SJCRH30 (cell line): ENCODE data around the gene PLEKHA5. TPM values are rescaled to one million over a fixed set of nuclear protein-coding genes. Genes with fewer than 3 reads are reported as not detected.

Experiments
- DNase-seq, 2 experiments: peaks; one replicate each; pipeline ENCODE4 v3.0.0-alpha.2; 2015 to 2020
- H3K27ac ChIP-seq: fragments of 250-450 bp; sonication (Bioruptor Pico); 2 replicates; pipeline ENCODE4 v1.5.1; 2020; ENCODE audit warnings: mild to moderate bottlenecking, moderate library complexity
- H3K27me3 ChIP-seq: fragments of 250-450 bp; sonication (Bioruptor Pico); 2 replicates; pipeline ENCODE4 v1.5.1; 2020; ENCODE audit warnings: mild to moderate bottlenecking, moderate library complexity
- H3K36me3 ChIP-seq: fragments of 250-450 bp; sonication (Bioruptor Pico); 2 replicates; pipeline ENCODE4 v1.5.1; 2020; ENCODE audit warnings: mild to moderate bottlenecking, moderate library complexity
- H3K4me1 ChIP-seq: fragments of 250-450 bp; sonication (Bioruptor Pico); 2 replicates; pipeline ENCODE4 v1.5.1; 2020; ENCODE audit warnings: mild to moderate bottlenecking, moderate library complexity
- H3K4me3 ChIP-seq: fragments of 250-450 bp; sonication (Bioruptor Pico); 2 replicates; pipeline ENCODE4 v1.5.1; 2020; ENCODE audit warnings: mild to moderate bottlenecking, moderate library complexity
- H3K9me3 ChIP-seq: fragments of 250-450 bp; sonication (Bioruptor Pico); replicated peaks from 2 replicates; pipeline ENCODE4 v1.5.1; 2020; ENCODE audit warnings: mild to moderate bottlenecking, moderate library complexity
- total RNA-seq: library from RNA; depleted of rRNA; stranded (reverse); fragments of >200 nt; shearing (Covaris generic); gene quantifications from 2 replicates; pipeline ENCODE4 v1.2.3, GENCODE V29; 2014

PLEKHA5 gene
- total RNA-seq, 1 experiment from 2014 or later: 19.3 TPM

DNA sequence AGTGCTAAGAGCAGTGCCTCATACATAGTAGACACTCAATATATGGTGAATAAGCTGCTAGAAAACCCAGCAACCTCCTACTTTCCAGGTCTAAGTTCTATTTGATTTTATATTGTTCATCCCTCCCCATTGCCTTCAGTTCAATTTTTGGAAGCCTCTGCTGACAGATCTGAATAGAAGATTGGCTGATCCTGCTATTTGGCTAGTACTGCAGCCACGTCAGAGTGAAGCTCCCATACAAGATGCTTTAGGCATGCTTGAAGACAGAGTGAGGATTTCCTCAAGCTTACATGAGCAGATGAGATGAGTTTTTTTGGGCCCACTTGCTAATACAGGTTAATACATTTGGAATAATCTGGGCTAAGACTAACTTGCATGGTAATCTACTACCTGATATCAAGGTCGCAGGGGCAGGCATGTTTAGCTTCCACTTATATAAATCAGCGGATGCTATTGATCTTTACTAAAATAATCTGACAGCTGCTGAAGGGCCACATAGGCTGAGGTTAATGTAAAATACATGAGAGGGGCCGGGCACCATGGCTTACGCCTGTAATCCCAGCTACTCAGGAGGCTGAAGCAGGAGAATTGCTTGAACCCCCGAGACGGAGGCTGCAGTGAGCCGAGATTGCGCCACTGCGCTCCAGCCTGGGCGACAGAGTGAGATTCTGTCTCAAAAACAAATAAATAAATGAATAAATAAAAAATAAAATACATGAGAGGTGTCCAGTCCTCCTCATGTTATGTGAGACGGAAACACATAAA is 293.8 kb downstream of the PLEKHA5 start:
- no peak for DNase-seq
- no peaks in the 10 kb centered on the region for H3K9me3 ChIP-seq
- no peaks in the 10 kb centered on the region for H3K36me3 ChIP-seq
- H3K27ac ChIP-seq: no peak overlapping the region
- no peaks in the 10 kb centered on the region for H3K4me1 ChIP-seq
- H3K27me3 ChIP-seq: no peaks in the 10 kb centered on the region
- H3K4me3 ChIP-seq: no peak overlapping the region
